K562 (cell line): ENCODE data around the gene ANKRD49. TPM values are rescaled to one million over a fixed set of nuclear protein-coding genes. Genes with fewer than 3 reads are reported as not detected.

Experiments
- FOSL1 ChIP-seq: fragments of 200-800 bp; sonication (Bioruptor generic); conservative IDR thresholded peaks from 2 replicates; pipeline ENCODE4 v1.6.1; 2016; ENCODE audit warnings: missing genetic modification characterization, missing compliant biosample characterization
- KLF10 ChIP-seq: fragments of 250-450 bp; sonication (Bioruptor Pico); IDR thresholded peaks from 2 replicates; pipeline ENCODE4 v1.6.1; 2021; ENCODE audit warnings: matching md5 sums
- MEIS2 ChIP-seq: fragments of 450-650 bp; IDR thresholded peaks from 2 replicates; pipeline ENCODE4 v1.6.1; 2014; ENCODE audit warnings: mild to moderate bottlenecking; ENCODE audit not compliant: partially characterized antibody
- MGA ChIP-seq: fragments of 450-650 bp; IDR thresholded peaks from 2 replicates; pipeline ENCODE4 v1.6.1; 2016; ENCODE audit warnings: mild to moderate bottlenecking, moderate library complexity
- RB1 ChIP-seq: fragments of 450-650 bp; IDR thresholded peaks from 2 replicates; pipeline ENCODE4 v1.6.1; 2017; ENCODE audit warnings: low read depth, mild to moderate bottlenecking
- SRSF1 ChIP-seq: fragments of 200-400 bp; formaldehyde crosslinking; IDR thresholded peaks from 2 replicates; pipeline ENCODE4 v1.6.1; 2017; ENCODE audit warnings: mild to moderate bottlenecking, low read depth, low read length, moderate library complexity
- TAF1 ChIP-seq: IDR thresholded peaks from 2 replicates; pipeline ENCODE4 v1.6.1; 2011; ENCODE audit warnings: mild to moderate bottlenecking, low read length, moderate library complexity; ENCODE audit not compliant: insufficient read depth, control insufficient read depth, severe bottlenecking; ENCODE audit errors: extremely low read depth
- TOE1 ChIP-seq, 2 experiments: fragments of 450-650 bp in 1 of 2; sonication (generic) in 1 of 2; formaldehyde crosslinking in 1 of 2; IDR thresholded peaks; 2 replicates each; pipeline versions ENCODE4 v1.7.1 to v1.8.0; 2016 to 2022; ENCODE audit warnings: borderline replicate concordance in 2 of 2, mild to moderate bottlenecking in 2 of 2, antibody characterized with exemption in 1 of 2, inconsistent platforms in 1 of 2, low read depth in 1 of 2, missing genetic modification reagents in 1 of 2, moderate library complexity in 1 of 2
- ZNF121 ChIP-seq: sonication (generic); formaldehyde crosslinking; conservative IDR thresholded peaks from 2 replicates; pipeline ENCODE4 v1.8.0; 2022; ENCODE audit warnings: missing genetic modification reagents
- polyA plus RNA-seq, 8 experiments: library from polyadenylated mRNA; depleted of rRNA in 4 of 8; stranded (reverse) in 5 of 8; unstranded in 3 of 8; fragments of >200 nt; fragmentation: Nextera tagmentation in 2 of 8; fragmentation: Illumina TruSeq in 1 of 8; extraction: Ambion mirVana in 2 of 8; extraction: Trizol in 1 of 8; gene quantifications; 2 replicates each; pipeline versions ENCODE4 v1.2.1 to v1.2.3, GENCODE V29; 2011 to 2014; ENCODE audit warnings: inconsistent platforms in 1 of 8, missing spikeins in 1 of 8
- total RNA-seq, 7 experiments: library from RNA; depleted of rRNA in 6 of 7; stranded (reverse); fragments of >200 nt in 6 of 7; fragmentation: Illumina TruSeq in 2 of 7; extraction: Trizol in 2 of 7; gene quantifications; 2 replicates each; pipeline versions ENCODE4 v1.2.1 to v1.2.3, GENCODE V29; 2011 to 2021; ENCODE audit warnings: low replicate concordance in 1 of 7
- TF ChIP-seq, protein P1 (sequence below): fragments of 250-450 bp; sonication (Bioruptor Pico); IDR thresholded peaks from 2 replicates; pipeline ENCODE4 v1.8.0; 2022; ENCODE audit warnings: moderate library complexity, mild to moderate bottlenecking, inconsistent platforms
- TF ChIP-seq, protein P2 (sequence below), 2 experiments: fragments of 450-650 bp in 1 of 2; sonication (generic) in 1 of 2; formaldehyde crosslinking in 1 of 2; IDR thresholded peaks in 1 of 2; conservative IDR thresholded peaks in 1 of 2; 2 replicates each; pipeline versions ENCODE4 v1.6.1 to v1.8.1; 2016 to 2023; ENCODE audit warnings: mild to moderate bottlenecking in 2 of 2, moderate library complexity in 2 of 2, inconsistent platforms in 1 of 2, missing genetic modification reagents in 1 of 2

The ANKRD49 gene
- total and polyA plus RNA-seq, 9 of the 15 experiments (the other 6 are each of a cell fraction or from before 2014, with no cell fraction given) = 13.4 to 43.5 (median 30.6) TPM

GRCh38 chr11:94469416-94469815, 24.4 kb upstream of the ANKRD49 start (continued):
- no peak for TF ChIP-seq MGA
- TF ChIP-seq FOSL1 = peak; percentile 86
- no peak for TF ChIP-seq KLF10 (CRISPR knock-in tag)
- TF ChIP-seq TAF1 = no peak
- no peak for TF ChIP-seq ZNF121
- TF ChIP-seq SRSF1 = no peak
- TF ChIP-seq TOE1 (IDR thresholded peaks at IDR 0.05; ENCODE audit: borderline replicate concordance) = no peak
- no peak for TF ChIP-seq TOE1 (CRISPR knock-in tag; IDR thresholded peaks at IDR 0.05; ENCODE audit: borderline replicate concordance, low read depth)
- no peak for TF ChIP-seq RB1
- TF ChIP-seq MEIS2 = no peak
- TF ChIP-seq, protein P1, sequence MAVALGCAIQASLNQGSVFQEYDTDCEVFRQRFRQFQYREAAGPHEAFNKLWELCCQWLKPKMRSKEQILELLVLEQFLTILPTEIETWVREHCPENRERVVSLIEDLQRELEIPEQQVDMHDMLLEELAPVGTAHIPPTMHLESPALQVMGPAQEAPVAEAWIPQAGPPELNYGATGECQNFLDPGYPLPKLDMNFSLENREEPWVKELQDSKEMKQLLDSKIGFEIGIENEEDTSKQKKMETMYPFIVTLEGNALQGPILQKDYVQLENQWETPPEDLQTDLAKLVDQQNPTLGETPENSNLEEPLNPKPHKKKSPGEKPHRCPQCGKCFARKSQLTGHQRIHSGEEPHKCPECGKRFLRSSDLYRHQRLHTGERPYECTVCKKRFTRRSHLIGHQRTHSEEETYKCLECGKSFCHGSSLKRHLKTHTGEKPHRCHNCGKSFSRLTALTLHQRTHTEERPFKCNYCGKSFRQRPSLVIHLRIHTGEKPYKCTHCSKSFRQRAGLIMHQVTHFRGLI = no peak
- TF ChIP-seq, protein P2, sequence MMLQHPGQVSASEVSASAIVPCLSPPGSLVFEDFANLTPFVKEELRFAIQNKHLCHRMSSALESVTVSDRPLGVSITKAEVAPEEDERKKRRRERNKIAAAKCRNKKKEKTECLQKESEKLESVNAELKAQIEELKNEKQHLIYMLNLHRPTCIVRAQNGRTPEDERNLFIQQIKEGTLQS (IDR thresholded peaks at IDR 0.05) = 0 out of 2 replicates have a peak, but pooled peaks have one; percentile 28
- TF ChIP-seq, protein P2 (CRISPR knock-in tag; conservative IDR thresholded peaks at IDR 0.05) = no peak
